HL-60 (cell line): ENCODE data around the gene CAVIN4.

Experiments
- DNase-seq, 2 experiments: peaks; one replicate each; pipeline ENCODE4 v3.0.0-alpha.2; 2010 to 2020; ENCODE audit warnings: low read depth in 1 of 2, low spot score in 1 of 2
- H3K27ac ChIP-seq: fragments of 250-450 bp; sonication (Bioruptor Pico); replicated peaks from 2 replicates; pipeline ENCODE4 v1.5.1; 2020; ENCODE audit warnings: mild to moderate bottlenecking, moderate library complexity
- H3K27me3 ChIP-seq: fragments of 250-450 bp; sonication (Bioruptor Pico); 2 replicates; pipeline ENCODE4 v1.5.1; 2021; ENCODE audit warnings: mild to moderate bottlenecking, moderate library complexity; ENCODE audit not compliant: insufficient read depth, poor library complexity, severe bottlenecking
- H3K4me3 ChIP-seq: replicated peaks from 2 replicates; pipeline ENCODE4 v1.5.1; 2011; ENCODE audit warnings: mild to moderate bottlenecking, control low read depth, low read length; ENCODE audit not compliant: insufficient read depth
- CTCF ChIP-seq: IDR thresholded peaks from one replicate; pipeline ENCODE4 v1.5.1; 2011; ENCODE audit warnings: low read length, control low read depth, inconsistent platforms; ENCODE audit not compliant: insufficient read depth
- GABPA ChIP-seq: IDR thresholded peaks from 2 replicates; pipeline ENCODE4 v1.6.1; 2012; ENCODE audit warnings: low read depth
- POLR2AphosphoS5 ChIP-seq: IDR thresholded peaks from 2 replicates; pipeline ENCODE4 v1.6.1; 2012; ENCODE audit warnings: low read depth
- SPI1 ChIP-seq: IDR thresholded peaks from 2 replicates; pipeline ENCODE4 v1.6.1; 2012; ENCODE audit warnings: low read depth, mild to moderate bottlenecking, borderline replicate concordance
- TF ChIP-seq, protein P1 (sequence below): IDR thresholded peaks from 2 replicates; pipeline ENCODE4 v1.6.1; 2012; ENCODE audit warnings: low read depth; ENCODE audit not compliant: insufficient replicate concordance

CAVIN4 gene

GRCh38 chr9:100575006-100575405, 2.9 kb upstream of the CAVIN4 start:
- DNase-seq, result no peak
- Histone ChIP-seq H3K4me3 (no peak overlapping the region), H3K27ac (no peak overlapping the region), H3K27me3 (no peaks in the 10 kb centered on the region)
- TF ChIP-seq POLR2AphosphoS5, result no peak
- no peak for TF ChIP-seq CTCF
- TF ChIP-seq, protein P1, sequence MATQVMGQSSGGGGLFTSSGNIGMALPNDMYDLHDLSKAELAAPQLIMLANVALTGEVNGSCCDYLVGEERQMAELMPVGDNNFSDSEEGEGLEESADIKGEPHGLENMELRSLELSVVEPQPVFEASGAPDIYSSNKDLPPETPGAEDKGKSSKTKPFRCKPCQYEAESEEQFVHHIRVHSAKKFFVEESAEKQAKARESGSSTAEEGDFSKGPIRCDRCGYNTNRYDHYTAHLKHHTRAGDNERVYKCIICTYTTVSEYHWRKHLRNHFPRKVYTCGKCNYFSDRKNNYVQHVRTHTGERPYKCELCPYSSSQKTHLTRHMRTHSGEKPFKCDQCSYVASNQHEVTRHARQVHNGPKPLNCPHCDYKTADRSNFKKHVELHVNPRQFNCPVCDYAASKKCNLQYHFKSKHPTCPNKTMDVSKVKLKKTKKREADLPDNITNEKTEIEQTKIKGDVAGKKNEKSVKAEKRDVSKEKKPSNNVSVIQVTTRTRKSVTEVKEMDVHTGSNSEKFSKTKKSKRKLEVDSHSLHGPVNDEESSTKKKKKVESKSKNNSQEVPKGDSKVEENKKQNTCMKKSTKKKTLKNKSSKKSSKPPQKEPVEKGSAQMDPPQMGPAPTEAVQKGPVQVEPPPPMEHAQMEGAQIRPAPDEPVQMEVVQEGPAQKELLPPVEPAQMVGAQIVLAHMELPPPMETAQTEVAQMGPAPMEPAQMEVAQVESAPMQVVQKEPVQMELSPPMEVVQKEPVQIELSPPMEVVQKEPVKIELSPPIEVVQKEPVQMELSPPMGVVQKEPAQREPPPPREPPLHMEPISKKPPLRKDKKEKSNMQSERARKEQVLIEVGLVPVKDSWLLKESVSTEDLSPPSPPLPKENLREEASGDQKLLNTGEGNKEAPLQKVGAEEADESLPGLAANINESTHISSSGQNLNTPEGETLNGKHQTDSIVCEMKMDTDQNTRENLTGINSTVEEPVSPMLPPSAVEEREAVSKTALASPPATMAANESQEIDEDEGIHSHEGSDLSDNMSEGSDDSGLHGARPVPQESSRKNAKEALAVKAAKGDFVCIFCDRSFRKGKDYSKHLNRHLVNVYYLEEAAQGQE, result no peak
- TF ChIP-seq SPI1, result no peak
- TF ChIP-seq GABPA, result no peak

DNA sequence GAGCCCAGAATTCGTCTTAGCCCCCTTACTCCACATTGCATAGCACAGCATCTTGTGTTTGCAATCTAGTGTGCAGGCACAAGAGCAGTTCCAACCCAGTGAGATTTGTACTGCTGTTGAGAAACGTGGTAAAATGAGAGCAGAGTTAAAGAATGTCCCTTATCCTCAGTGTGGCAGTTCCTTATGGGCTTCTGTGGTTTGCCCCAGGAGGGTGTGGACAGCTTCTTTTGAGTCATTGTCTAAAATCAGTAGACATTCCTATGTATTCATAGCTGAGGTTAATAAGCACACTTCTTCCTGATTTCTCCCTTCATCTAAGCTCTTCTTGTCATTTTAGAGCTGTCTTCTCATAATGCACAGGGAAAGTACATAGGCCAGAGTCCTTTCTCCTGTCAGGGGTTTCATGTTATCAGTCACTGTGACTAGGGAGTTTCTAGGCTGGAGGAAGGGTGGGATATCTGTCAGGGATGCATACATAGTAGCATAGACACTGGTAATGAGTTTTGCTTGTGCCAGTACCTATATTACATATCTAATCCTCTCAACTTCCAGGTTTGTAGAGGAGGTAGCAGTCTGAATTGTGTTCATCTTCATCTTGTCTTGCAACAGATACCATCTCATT, 2.0 kb upstream of the CAVIN4 start:
- TF ChIP-seq, protein P1, result no peak
- TF ChIP-seq GABPA, result no peak
- TF ChIP-seq CTCF, result no peak
- no peak for TF ChIP-seq POLR2AphosphoS5
- no peak for TF ChIP-seq SPI1
- Histone ChIP-seq H3K27ac (no peak overlapping the region), H3K4me3 (no peak overlapping the region), H3K27me3 (no peaks in the 10 kb centered on the region)
- DNase-seq, result no peak

DNA sequence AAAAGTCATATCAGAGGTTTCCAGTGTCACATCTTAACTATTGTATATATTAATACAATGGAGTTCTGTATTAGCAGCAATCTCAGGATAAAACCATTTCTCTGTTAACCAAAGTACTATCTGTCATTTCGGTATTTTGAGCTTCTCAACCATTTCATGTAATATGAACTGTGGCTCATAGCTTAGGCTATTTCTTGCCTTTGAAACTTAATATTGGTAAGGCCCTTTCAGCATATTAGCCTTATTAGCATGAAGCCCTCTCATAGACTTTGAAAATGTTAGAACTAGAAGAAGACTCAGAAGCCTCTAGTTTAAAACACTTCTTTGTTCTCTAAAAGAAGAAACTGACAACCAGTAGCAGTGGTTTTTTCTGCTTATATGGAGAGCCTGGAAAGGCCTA, 731 bp downstream of the CAVIN4 start:
- Histone ChIP-seq H3K27ac (no peak overlapping the region), H3K27me3 (no peaks in the 10 kb centered on the region), H3K4me3 (no peak overlapping the region)
- DNase-seq, result no peak
- TF ChIP-seq CTCF (no peak), POLR2AphosphoS5 (no peak), GABPA (no peak), SPI1 (no peak)
- TF ChIP-seq, protein P1, result no peak
